Tibial nerve (tissue), 4 donors: ENCODE results near the gene MRPL1. TPM values are rescaled to one million over a fixed set of nuclear protein-coding genes. Genes with fewer than 3 reads are reported as not detected.

ENCODE experiments used
- DNase-seq, 2 donors: peaks; one replicate each; pipeline ENCODE4 v3.0.0-alpha.2; 2019; ENCODE audit warnings: low spot score in 2 of 2
- H3K27ac ChIP-seq, 4 donors: fragments of 200-600 bp; sonication (generic) in 3 of 4; one replicate each; pipeline ENCODE4 v1.5.1; 2017 to 2019; ENCODE audit warnings: mild to moderate bottlenecking in 1 of 4
- H3K27me3 ChIP-seq, 2 donors: fragments of 200-600 bp; sonication (generic) in 1 of 2; one replicate each; pipeline versions ENCODE4 v1.5.1 to v1.6.0; 2017 to 2019
- H3K36me3 ChIP-seq, 3 donors: fragments of 200-600 bp; sonication (generic); one replicate each; pipeline ENCODE4 v1.5.1; 2018 to 2019
- H3K4me1 ChIP-seq, 4 donors: fragments of 200-600 bp; sonication (generic) in 3 of 4; one replicate each; pipeline ENCODE4 v1.5.1; 2017 to 2019
- H3K4me3 ChIP-seq, 4 donors: fragments of 200-600 bp; sonication (generic) in 3 of 4; one replicate each; pipeline ENCODE4 v1.5.1; 2017 to 2019; ENCODE audit warnings: mild to moderate bottlenecking in 1 of 4, moderate library complexity in 1 of 4
- H3K9me3 ChIP-seq, 4 donors: fragments of 200-600 bp; sonication (generic) in 3 of 4; one replicate each; pipeline ENCODE4 v1.5.1; 2017 to 2019
- EP300 ChIP-seq, 2 donors: sonication (generic); formaldehyde crosslinking; IDR thresholded peaks; one replicate each; pipeline ENCODE4 v1.6.1; 2017; ENCODE audit warnings: antibody characterized with exemption in 2 of 2, mild to moderate bottlenecking in 1 of 2
- POLR2A ChIP-seq, 2 donors: fragments of 450-650 bp; IDR thresholded peaks; one replicate each; pipeline ENCODE4 v1.6.1; 2017; ENCODE audit warnings: antibody characterized with exemption in 2 of 2, mild to moderate bottlenecking in 2 of 2, moderate library complexity in 2 of 2
- WGBS, 2 donors: methylation state at CpG; one replicate each; pipeline ENCODE4 v1.1.5; 2018; 5-methylcytosine and 5-hydroxymethylcytosine counted together
- total RNA-seq, 4 donors: library from RNA; depleted of rRNA; stranded (reverse); fragments of >200 nt; gene quantifications; one replicate each; pipeline ENCODE4 v1.1.0, GENCODE V29; 2016
- TF ChIP-seq, protein P1 (sequence below), 5 experiments: fragments of 200-600 bp in 3 of 5; fragments of 450-650 bp in 2 of 5; sonication (generic) in 3 of 5; IDR thresholded peaks; one replicate each; pipeline ENCODE4 v1.5.1; 2016 to 2019; ENCODE audit warnings: antibody characterized with exemption in 5 of 5, mild to moderate bottlenecking in 3 of 5, moderate library complexity in 2 of 5

MRPL1 gene
- total RNA-seq, 4 donors from 2014 or later, result 21.0 to 32.3 (median 26.9) TPM

DNA sequence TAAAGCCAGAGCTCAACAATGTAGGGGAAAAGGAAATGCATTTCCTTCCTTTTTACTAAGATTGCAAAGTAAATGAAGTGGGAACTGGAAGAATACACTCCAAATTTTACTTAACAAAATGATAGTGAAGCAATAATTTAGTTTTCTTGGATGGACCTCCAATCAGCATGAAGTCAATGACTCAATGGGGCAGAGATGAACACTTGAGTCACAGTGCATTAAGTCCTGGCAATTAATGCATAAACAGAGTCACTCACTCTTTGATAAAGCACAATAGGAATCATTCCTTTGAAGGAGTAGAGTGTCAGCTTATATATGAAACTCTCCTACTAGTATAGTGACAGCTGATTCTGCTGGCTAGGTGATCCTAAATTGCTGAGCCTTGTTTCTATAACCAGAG lies 127.8 kb downstream of the MRPL1 start:
- Histone ChIP-seq H3K27ac (no peak overlapping the region), H3K4me3 (no peak overlapping the region), H3K9me3 (no peaks in the 10 kb centered on the region), H3K4me1 (peaks cover 0 to 6% (median 0%) of the 10 kb centered on the region in 4 donors), H3K36me3 (no peaks in the 10 kb centered on the region), H3K27me3 (no peaks in the 10 kb centered on the region)
- DNase-seq, result no peak
- TF ChIP-seq POLR2A (IDR thresholded peaks at IDR 0.05), result no peak
- TF ChIP-seq, protein P1, sequence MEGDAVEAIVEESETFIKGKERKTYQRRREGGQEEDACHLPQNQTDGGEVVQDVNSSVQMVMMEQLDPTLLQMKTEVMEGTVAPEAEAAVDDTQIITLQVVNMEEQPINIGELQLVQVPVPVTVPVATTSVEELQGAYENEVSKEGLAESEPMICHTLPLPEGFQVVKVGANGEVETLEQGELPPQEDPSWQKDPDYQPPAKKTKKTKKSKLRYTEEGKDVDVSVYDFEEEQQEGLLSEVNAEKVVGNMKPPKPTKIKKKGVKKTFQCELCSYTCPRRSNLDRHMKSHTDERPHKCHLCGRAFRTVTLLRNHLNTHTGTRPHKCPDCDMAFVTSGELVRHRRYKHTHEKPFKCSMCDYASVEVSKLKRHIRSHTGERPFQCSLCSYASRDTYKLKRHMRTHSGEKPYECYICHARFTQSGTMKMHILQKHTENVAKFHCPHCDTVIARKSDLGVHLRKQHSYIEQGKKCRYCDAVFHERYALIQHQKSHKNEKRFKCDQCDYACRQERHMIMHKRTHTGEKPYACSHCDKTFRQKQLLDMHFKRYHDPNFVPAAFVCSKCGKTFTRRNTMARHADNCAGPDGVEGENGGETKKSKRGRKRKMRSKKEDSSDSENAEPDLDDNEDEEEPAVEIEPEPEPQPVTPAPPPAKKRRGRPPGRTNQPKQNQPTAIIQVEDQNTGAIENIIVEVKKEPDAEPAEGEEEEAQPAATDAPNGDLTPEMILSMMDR (IDR thresholded peaks at IDR 0.05), result no peak
- no peak for TF ChIP-seq EP300 (IDR thresholded peaks at IDR 0.05)

DNA sequence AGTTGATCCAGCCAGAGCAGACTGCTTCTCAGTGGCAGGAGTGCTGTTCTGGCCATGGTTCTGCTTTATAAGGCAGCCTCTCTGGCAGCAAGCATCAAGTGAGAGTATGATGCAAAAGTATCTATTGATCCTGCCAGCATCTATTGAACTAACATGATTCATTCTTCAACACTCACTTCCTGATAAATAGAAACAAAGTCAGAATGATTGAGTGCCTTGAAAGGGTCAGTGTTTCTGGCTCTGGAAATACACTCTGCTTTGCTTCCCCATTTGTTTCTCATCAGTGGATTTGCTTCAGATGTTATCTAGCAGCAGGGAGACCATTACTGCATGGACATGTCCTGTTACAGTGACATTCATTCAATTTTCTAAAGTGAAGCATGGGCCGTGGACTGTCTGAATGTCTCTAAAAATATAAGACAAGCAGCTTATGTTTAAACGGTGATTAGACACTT lies 128.3 kb downstream of the MRPL1 start:
- TF ChIP-seq, protein P1 (IDR thresholded peaks at IDR 0.05), result no peak
- no peak for TF ChIP-seq POLR2A (IDR thresholded peaks at IDR 0.05)
- no peak for TF ChIP-seq EP300 (IDR thresholded peaks at IDR 0.05)
- H3K4me3 ChIP-seq, result no peak overlapping the region
- H3K27ac ChIP-seq, result no peak overlapping the region
- H3K9me3 ChIP-seq, result no peaks in the 10 kb centered on the region
- H3K36me3 ChIP-seq, result no peaks in the 10 kb centered on the region
- no peak for DNase-seq
- no peaks in the 10 kb centered on the region for H3K27me3 ChIP-seq
- peaks cover 0 to 6% (median 0%) of the 10 kb centered on the region in 4 donors for H3K4me1 ChIP-seq
- WGBS, 2 donors, result 23 to 31% methylated on average over 2 of the region's 2 CpGs

DNA sequence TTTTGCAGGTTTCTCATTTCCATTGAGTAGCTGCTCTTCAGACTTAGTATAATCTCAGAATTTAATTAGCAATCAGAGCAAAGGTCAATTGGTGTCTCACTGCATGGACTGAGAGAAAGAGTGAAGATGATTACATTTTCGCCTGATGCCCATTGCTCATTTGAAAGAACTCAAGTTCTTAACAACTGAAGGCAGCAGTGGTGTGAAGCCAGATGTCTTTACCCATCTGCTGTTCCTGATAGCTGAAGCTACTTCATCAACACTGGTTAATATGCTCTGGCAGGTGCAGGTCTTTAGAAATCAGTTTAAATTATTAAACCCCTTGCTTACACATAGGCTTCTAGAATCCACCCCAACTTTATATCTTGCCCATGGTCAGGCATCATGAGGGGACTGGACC lies 130.0 kb downstream of the MRPL1 start:
- no peaks in the 10 kb centered on the region for H3K36me3 ChIP-seq
- no peak overlapping the region for H3K27ac ChIP-seq
- H3K9me3 ChIP-seq, result no peaks in the 10 kb centered on the region
- peaks cover 0 to 6% (median 0%) of the 10 kb centered on the region in 4 donors for H3K4me1 ChIP-seq
- DNase-seq, result no peak
- TF ChIP-seq EP300 (IDR thresholded peaks at IDR 0.05) (no peak), POLR2A (IDR thresholded peaks at IDR 0.05) (no peak)
- TF ChIP-seq, protein P1 (IDR thresholded peaks at IDR 0.05), result no peak
- WGBS, 2 donors, result 100% methylated on average over 1 of the region's 1 CpG
- H3K27me3 ChIP-seq, result no peaks in the 10 kb centered on the region
- H3K4me3 ChIP-seq, result no peak overlapping the region

DNA sequence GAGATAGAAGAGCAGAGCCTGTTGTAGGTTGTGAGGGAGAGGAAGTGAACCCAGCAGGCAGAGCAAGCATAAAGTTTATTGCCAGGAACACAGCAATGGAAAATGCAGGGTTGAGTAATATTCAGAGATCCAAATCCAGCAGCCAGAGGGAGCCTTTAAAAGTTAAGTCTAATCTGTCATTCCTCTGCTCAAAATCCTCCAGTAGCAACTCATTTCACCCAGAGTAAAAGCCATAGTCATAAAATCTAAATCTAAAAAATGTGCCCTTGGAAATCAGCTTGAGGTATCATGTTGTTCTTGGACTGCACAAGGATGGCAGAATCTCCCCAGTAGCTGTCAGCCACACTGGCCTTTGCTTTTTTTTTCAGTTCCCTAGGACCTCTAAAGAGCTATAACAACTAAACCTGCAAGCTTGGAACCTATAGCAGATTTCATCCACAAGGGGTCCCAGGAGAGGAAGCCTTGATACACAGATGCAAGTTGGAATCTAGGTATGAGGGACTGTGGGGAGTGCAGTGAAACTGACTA lies 131.6 kb downstream of the MRPL1 start:
- peak in 1 of 2 donors; percentile 6 for DNase-seq
- H3K27me3 ChIP-seq, result no peaks in the 10 kb centered on the region
- peaks cover 0 to 6% (median 0%) of the 10 kb centered on the region in 4 donors for H3K4me1 ChIP-seq
- no peaks in the 10 kb centered on the region for H3K9me3 ChIP-seq
- H3K4me3 ChIP-seq, result no peak overlapping the region
- no peak for TF ChIP-seq POLR2A (IDR thresholded peaks at IDR 0.05)
- TF ChIP-seq, protein P1 (IDR thresholded peaks at IDR 0.05), result peak in 3 of 5 experiments; percentile 33 to 39 (median 33)
- H3K36me3 ChIP-seq, result no peaks in the 10 kb centered on the region
- no peak overlapping the region for H3K27ac ChIP-seq

DNA sequence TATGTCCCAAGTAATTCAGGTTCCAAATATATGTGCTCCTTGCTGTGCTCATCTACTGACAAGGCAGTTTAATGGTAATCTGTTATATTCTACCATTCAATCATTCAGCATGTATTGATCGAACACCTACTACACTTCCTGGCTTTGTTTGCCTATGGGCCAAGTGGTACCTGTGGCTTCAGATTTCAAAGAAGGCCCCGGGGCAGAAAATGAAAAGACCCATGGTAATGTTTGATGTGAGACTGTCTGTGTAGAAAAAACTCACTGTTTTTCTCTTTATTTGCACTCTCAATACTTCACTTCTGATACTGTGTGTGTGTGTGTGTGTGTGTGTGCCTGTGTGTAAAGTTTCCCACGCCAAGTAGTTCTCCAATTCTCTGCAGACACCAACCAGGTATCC lies 133.4 kb downstream of the MRPL1 start:
- Histone ChIP-seq H3K9me3 (no peaks in the 10 kb centered on the region), H3K27me3 (no peaks in the 10 kb centered on the region), H3K4me1 (peaks cover 0 to 6% (median 0%) of the 10 kb centered on the region in 4 donors), H3K36me3 (no peaks in the 10 kb centered on the region), H3K4me3 (no peak overlapping the region), H3K27ac (no peak overlapping the region)
- TF ChIP-seq POLR2A (IDR thresholded peaks at IDR 0.05), result no peak
- TF ChIP-seq, protein P1 (IDR thresholded peaks at IDR 0.05), result no peak
- no peak for TF ChIP-seq EP300 (IDR thresholded peaks at IDR 0.05)
- no peak for DNase-seq
- WGBS, 2 donors, result 46 to 51% methylated on average over 3 of the region's 3 CpGs
